ENCODE measurements around the gene AATK. TPM values are rescaled to one million over a fixed set of nuclear protein-coding genes. Genes with fewer than 3 reads are reported as not detected.

The AATK gene
- total and polyA plus RNA-seq, 10 of the 15 experiments (the other 5 are each of a cell fraction or from before 2014, with no cell fraction given) = 0.04 TPM; not detected in 9

DNA sequence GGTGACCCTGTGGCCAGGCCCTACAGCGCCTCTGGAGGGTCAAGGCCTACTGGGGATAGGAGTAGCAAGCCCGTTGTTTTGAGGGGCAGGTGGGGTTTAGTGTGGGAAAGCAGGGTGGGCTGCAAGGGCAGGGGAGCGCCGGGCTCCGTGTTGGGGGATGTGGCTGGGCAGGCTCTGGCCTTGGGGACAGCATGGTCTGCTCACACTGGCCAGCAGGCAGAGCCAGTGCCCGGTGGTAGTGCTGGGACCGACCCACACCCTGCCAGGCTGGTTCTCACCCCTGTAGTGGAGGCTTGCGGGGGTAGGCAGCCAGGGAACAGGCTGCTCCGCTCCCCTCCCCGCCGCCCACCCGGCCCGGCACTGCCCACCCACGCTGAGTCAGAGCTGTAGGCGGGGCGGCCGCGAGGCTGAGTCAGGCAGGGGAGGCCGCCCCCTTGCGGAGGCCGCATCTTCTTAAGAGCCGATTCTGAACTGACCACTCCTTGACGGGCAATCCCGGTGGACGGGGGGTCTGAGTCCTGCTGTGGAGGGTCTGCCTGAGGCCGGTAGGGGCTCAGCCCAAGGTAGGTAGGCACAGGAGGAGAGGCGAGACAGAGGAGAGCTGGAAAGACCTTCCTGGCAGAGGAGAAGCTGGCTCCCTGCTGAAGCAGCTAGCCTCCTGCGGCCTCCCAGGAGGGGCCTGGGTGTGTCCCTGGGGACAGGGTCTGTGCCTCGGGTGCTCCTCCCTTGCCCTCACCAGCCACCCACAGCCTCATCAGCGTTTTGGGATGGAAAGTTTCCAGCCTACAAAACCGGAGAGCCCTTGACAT is 68.7 kb downstream of the AATK start (continued):
- TF ChIP-seq, protein P1, sequence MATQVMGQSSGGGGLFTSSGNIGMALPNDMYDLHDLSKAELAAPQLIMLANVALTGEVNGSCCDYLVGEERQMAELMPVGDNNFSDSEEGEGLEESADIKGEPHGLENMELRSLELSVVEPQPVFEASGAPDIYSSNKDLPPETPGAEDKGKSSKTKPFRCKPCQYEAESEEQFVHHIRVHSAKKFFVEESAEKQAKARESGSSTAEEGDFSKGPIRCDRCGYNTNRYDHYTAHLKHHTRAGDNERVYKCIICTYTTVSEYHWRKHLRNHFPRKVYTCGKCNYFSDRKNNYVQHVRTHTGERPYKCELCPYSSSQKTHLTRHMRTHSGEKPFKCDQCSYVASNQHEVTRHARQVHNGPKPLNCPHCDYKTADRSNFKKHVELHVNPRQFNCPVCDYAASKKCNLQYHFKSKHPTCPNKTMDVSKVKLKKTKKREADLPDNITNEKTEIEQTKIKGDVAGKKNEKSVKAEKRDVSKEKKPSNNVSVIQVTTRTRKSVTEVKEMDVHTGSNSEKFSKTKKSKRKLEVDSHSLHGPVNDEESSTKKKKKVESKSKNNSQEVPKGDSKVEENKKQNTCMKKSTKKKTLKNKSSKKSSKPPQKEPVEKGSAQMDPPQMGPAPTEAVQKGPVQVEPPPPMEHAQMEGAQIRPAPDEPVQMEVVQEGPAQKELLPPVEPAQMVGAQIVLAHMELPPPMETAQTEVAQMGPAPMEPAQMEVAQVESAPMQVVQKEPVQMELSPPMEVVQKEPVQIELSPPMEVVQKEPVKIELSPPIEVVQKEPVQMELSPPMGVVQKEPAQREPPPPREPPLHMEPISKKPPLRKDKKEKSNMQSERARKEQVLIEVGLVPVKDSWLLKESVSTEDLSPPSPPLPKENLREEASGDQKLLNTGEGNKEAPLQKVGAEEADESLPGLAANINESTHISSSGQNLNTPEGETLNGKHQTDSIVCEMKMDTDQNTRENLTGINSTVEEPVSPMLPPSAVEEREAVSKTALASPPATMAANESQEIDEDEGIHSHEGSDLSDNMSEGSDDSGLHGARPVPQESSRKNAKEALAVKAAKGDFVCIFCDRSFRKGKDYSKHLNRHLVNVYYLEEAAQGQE (IDR thresholded peaks at IDR 0.05; ENCODE audit: low read depth, low read length) = no peak
- no peak for TF ChIP-seq ZNF217 (IDR thresholded peaks at IDR 0.05)
- no peak for TF ChIP-seq PAX5 (IDR thresholded peaks at IDR 0.05; ENCODE audit: borderline replicate concordance, low read depth, low read length)
- TF ChIP-seq, protein P2, sequence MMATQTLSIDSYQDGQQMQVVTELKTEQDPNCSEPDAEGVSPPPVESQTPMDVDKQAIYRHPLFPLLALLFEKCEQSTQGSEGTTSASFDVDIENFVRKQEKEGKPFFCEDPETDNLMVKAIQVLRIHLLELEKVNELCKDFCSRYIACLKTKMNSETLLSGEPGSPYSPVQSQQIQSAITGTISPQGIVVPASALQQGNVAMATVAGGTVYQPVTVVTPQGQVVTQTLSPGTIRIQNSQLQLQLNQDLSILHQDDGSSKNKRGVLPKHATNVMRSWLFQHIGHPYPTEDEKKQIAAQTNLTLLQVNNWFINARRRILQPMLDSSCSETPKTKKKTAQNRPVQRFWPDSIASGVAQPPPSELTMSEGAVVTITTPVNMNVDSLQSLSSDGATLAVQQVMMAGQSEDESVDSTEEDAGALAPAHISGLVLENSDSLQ (IDR thresholded peaks at IDR 0.05) = no peak
- no peak for TF ChIP-seq TCF3 (IDR thresholded peaks at IDR 0.05; ENCODE audit: borderline replicate concordance, insufficient read depth, low read depth, low read length)
- no peak for TF ChIP-seq SPI1 (IDR thresholded peaks at IDR 0.05; ENCODE audit: borderline replicate concordance, insufficient read depth, low read depth, low read length)
- no peak for TF ChIP-seq HDAC2 (IDR thresholded peaks at IDR 0.05)
- TF ChIP-seq ZNF207 (IDR thresholded peaks at IDR 0.05; ENCODE audit: borderline replicate concordance) = no peak
- TF ChIP-seq ZNF384 (IDR thresholded peaks at IDR 0.05; ENCODE audit: borderline replicate concordance, low read depth, low read length) = no peak
- no peak for TF ChIP-seq RUNX3 (IDR thresholded peaks at IDR 0.05; ENCODE audit: low read length)
- no peak for TF ChIP-seq JUNB (IDR thresholded peaks at IDR 0.05)
- no peak for TF ChIP-seq CHD1 (IDR thresholded peaks at IDR 0.05; ENCODE audit: low read depth, low read length)
- no peak for TF ChIP-seq CREB1 (IDR thresholded peaks at IDR 0.05; ENCODE audit: low read depth)
- TF ChIP-seq EED (IDR thresholded peaks at IDR 0.05; ENCODE audit: low read depth) = no peak
- no peak for TF ChIP-seq NFXL1 (IDR thresholded peaks at IDR 0.05; ENCODE audit: borderline replicate concordance)
- no peak for TF ChIP-seq POLR2AphosphoS2 (IDR thresholded peaks at IDR 0.05; ENCODE audit: low read depth, low read length)
- no peak for TF ChIP-seq ATF7 (IDR thresholded peaks at IDR 0.05; ENCODE audit: low read depth)
- TF ChIP-seq, protein P3, sequence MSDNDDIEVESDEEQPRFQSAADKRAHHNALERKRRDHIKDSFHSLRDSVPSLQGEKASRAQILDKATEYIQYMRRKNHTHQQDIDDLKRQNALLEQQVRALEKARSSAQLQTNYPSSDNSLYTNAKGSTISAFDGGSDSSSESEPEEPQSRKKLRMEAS (IDR thresholded peaks at IDR 0.05; ENCODE audit: low read depth, low read length) = no peak
- 0 out of 2 replicates have a peak, but pooled peaks have one; percentile 20 for TF ChIP-seq NBN (IDR thresholded peaks at IDR 0.05)
- 0 out of 2 replicates have a peak, but pooled peaks have one; percentile 34 for TF ChIP-seq RAD21 (IDR thresholded peaks at IDR 0.05; ENCODE audit: insufficient read depth, low read depth, low read length)
- TF ChIP-seq EGR1 (IDR thresholded peaks at IDR 0.05; ENCODE audit: borderline replicate concordance in 1 of 2, low read depth in 2 of 2, low read length in 2 of 2) = peak in 1 of 2 experiments; percentile 68; a peak in 2 of 3 replicates
- no peak for TF ChIP-seq LARP7 (IDR thresholded peaks at IDR 0.05)
- TF ChIP-seq, protein P4, sequence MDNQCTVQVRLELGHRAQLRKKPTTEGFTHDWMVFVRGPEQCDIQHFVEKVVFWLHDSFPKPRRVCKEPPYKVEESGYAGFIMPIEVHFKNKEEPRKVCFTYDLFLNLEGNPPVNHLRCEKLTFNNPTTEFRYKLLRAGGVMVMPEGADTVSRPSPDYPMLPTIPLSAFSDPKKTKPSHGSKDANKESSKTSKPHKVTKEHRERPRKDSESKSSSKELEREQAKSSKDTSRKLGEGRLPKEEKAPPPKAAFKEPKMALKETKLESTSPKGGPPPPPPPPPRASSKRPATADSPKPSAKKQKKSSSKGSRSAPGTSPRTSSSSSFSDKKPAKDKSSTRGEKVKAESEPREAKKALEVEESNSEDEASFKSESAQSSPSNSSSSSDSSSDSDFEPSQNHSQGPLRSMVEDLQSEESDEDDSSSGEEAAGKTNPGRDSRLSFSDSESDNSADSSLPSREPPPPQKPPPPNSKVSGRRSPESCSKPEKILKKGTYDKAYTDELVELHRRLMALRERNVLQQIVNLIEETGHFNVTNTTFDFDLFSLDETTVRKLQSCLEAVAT (IDR thresholded peaks at IDR 0.05) = no peak

Measured in GM12878 (cell line).